Measurements from ENCODE around the gene JPH4.
"Not testable (repeated sequence)": the region's sequence is repeated elsewhere in the genome, so short reads cannot be mapped to it uniquely, and the experiment has no call there.

Gene JPH4

GRCh38 chr14:23544511-23545447 lies 33.8 kb downstream of the JPH4 start:
- FAIRE-seq, result no peak

GRCh38 chr14:23543403-23543802 lies 35.2 kb downstream of the JPH4 start:
- FAIRE-seq, result no peak

- FAIRE-seq, result no peak
Measured at GRCh38 chr14:23542261-23542660, 36.3 kb downstream of the JPH4 start.

- FAIRE-seq, result no peak
Measured at GRCh38 chr14:23540141-23540469, 38.5 kb downstream of the JPH4 start.

GRCh38 chr14:23539248-23540140 lies 39.1 kb downstream of the JPH4 start:
- no peak for FAIRE-seq

- no peak for FAIRE-seq
Measured at GRCh38 chr14:23538785-23539184, 39.8 kb downstream of the JPH4 start.

- no peak for FAIRE-seq
Measured at GRCh38 chr14:23538050-23538718, 40.4 kb downstream of the JPH4 start.

GRCh38 chr14:23537351-23538049 lies 41.1 kb downstream of the JPH4 start:
- no peak for FAIRE-seq

GRCh38 chr14:23536906-23537305 lies 41.7 kb downstream of the JPH4 start:
- FAIRE-seq, result not testable (repeated sequence)

GRCh38 chr14:23536494-23536893 lies 42.1 kb downstream of the JPH4 start:
- no peak for FAIRE-seq

- no peak for FAIRE-seq
Measured at GRCh38 chr14:23535943-23536342, 42.6 kb downstream of the JPH4 start.

- FAIRE-seq, result no peak
Measured at GRCh38 chr14:23533652-23534435, 44.7 kb downstream of the JPH4 start.

GRCh38 chr14:23532658-23533057 lies 45.9 kb downstream of the JPH4 start:
- FAIRE-seq, result no peak

- no peak for FAIRE-seq
Measured at GRCh38 chr14:23531391-23531790, 47.2 kb downstream of the JPH4 start.

- FAIRE-seq, result no peak
Measured at GRCh38 chr14:23530375-23531055, 48.1 kb downstream of the JPH4 start.

- FAIRE-seq, result no peak
Measured at GRCh38 chr14:23529016-23529415, 49.6 kb downstream of the JPH4 start.

- no peak for FAIRE-seq
Measured at GRCh38 chr14:23528555-23528954, 50.0 kb downstream of the JPH4 start.

- FAIRE-seq, result no peak
Measured at GRCh38 chr14:23525611-23526010, 53.0 kb downstream of the JPH4 start.

GRCh38 chr14:23524954-23525353 lies 53.6 kb downstream of the JPH4 start:
- no peak for FAIRE-seq

- no peak for FAIRE-seq
Measured at GRCh38 chr14:23523229-23524016, 55.2 kb downstream of the JPH4 start.

Measured in A204.1 (cell line).